ENCODE results near the gene OR2A14.
"Not testable (repeated sequence)": the region's sequence is repeated elsewhere in the genome, so short reads cannot be mapped to it uniquely, and the experiment has no call there.

The OR2A14 gene

GRCh38 chr7:144122876-144123275 is at the start of gene OR2A14:
TSS of gene OR2A14 (plus strand) at chr7:144123176. CDS start at chr7:144129113, 5,937 bp downstream.
- DNase-seq (ENCODE audit: low read depth), result no peak

- DNase-seq (ENCODE audit: low read depth), result no peak
Measured at GRCh38 chr7:144074374-144074773, 48.6 kb upstream of the OR2A14 start.

- no peak for DNase-seq (ENCODE audit: low read depth)
Measured at GRCh38 chr7:144085978-144086377, 37.0 kb upstream of the OR2A14 start, which contains the start of gene OR2A12. TSS of gene OR2A12 (plus strand) at chr7:144086278. CDS start at chr7:144095108, 8,830 bp downstream.

- DNase-seq (ENCODE audit: low read depth), result no peak
Measured at GRCh38 chr7:144086730-144087129, 36.2 kb upstream of the OR2A14 start.

GRCh38 chr7:144087230-144087629 is 35.7 kb upstream of the OR2A14 start:
- DNase-seq (ENCODE audit: low read depth), result no peak

- DNase-seq (ENCODE audit: low read depth), result no peak
Measured at GRCh38 chr7:144090667-144091066, 32.3 kb upstream of the OR2A14 start.

- no peak for DNase-seq (ENCODE audit: low read depth)
Measured at GRCh38 chr7:144098776-144099175, 24.2 kb upstream of the OR2A14 start.

GRCh38 chr7:144100607-144101006 is 22.4 kb upstream of the OR2A14 start:
- DNase-seq (ENCODE audit: low read depth), result no peak

GRCh38 chr7:144102041-144102440 is 20.9 kb upstream of the OR2A14 start:
- no peak for DNase-seq (ENCODE audit: low read depth)

GRCh38 chr7:144105211-144105610 is 17.8 kb upstream of the OR2A14 start:
- no peak for DNase-seq (ENCODE audit: low read depth)

GRCh38 chr7:144109283-144109682 is 13.7 kb upstream of the OR2A14 start, which contains the start of gene OR2A2:
TSS of gene OR2A2 (plus strand) at chr7:144109583. CDS start at chr7:144109583, 0 bp downstream.
- DNase-seq (ENCODE audit: low read depth), result no peak

GRCh38 chr7:144110272-144110671 is 12.7 kb upstream of the OR2A14 start:
- DNase-seq (ENCODE audit: low read depth), result no peak

GRCh38 chr7:144113651-144114050 is 9.3 kb upstream of the OR2A14 start:
- DNase-seq (ENCODE audit: low read depth), result no peak

GRCh38 chr7:144118341-144118740 is 4.6 kb upstream of the OR2A14 start:
- no peak for DNase-seq (ENCODE audit: low read depth)

- peak; percentile 65 for DNase-seq (ENCODE audit: low read depth)
Measured at GRCh38 chr7:144127714-144128334, 4.8 kb downstream of the OR2A14 start.

- not testable (repeated sequence) for DNase-seq (ENCODE audit: low read depth)
Measured at GRCh38 chr7:144129601-144130000, 6.6 kb downstream of the OR2A14 start.

GRCh38 chr7:144130730-144131129 is 7.8 kb downstream of the OR2A14 start:
- no peak for DNase-seq (ENCODE audit: low read depth)

GRCh38 chr7:144132262-144132661 is 9.3 kb downstream of the OR2A14 start:
- DNase-seq (ENCODE audit: low read depth), result no peak

GRCh38 chr7:144133307-144133706 is 10.3 kb downstream of the OR2A14 start:
- no peak for DNase-seq (ENCODE audit: low read depth)

GRCh38 chr7:144134116-144134515 is 11.1 kb downstream of the OR2A14 start:
- no peak for DNase-seq (ENCODE audit: low read depth)

- DNase-seq (ENCODE audit: low read depth), result no peak
Measured at GRCh38 chr7:144137501-144137900, 14.5 kb downstream of the OR2A14 start.

- no peak for DNase-seq (ENCODE audit: low read depth)
Measured at GRCh38 chr7:144142187-144142586, 19.2 kb downstream of the OR2A14 start.

GRCh38 chr7:144144426-144144825 is 21.4 kb downstream of the OR2A14 start:
- no peak for DNase-seq (ENCODE audit: low read depth)

GRCh38 chr7:144148224-144148827 is 25.4 kb downstream of the OR2A14 start:
- no peak for DNase-seq (ENCODE audit: low read depth)
